Stimulated activated CD4-positive, alpha-beta T cell treated with anti-CD3 and anti-CD28 coated beads, TNF-alpha, amount 100 ng/mL, for 24 hours (primary cell): Measurements from ENCODE around the gene TMEM165.
A peak's percentile ranks its signal among the peaks of the same experiment; 100 is the strongest.
"Not testable (repeated sequence)": the region's sequence is repeated elsewhere in the genome, so short reads cannot be mapped to it uniquely, and the experiment has no call there.

ENCODE experiments used
- DNase-seq, 3 experiments: peaks; one replicate each; pipeline ENCODE4 v3.0.0-alpha.2; 2020; ENCODE audit warnings: low read depth in 3 of 3

TMEM165 gene

GRCh38 chr4:55395529-55396307, at the start of gene TMEM165:
TMEM165 (plus strand) TSS chr4:55395957; CDS start chr4:55396190, 233 bp downstream.
- DNase-seq: peak; percentile 81 to 90 (median 84)

GRCh38 chr4:55345980-55346850, 49.5 kb upstream of the TMEM165 start, which contains the start of gene SRD5A3:
SRD5A3 (plus strand) TSS chr4:55346242; CDS start chr4:55346337, 95 bp downstream.
- DNase-seq: peak; percentile 57 to 84 (median 73)

- DNase-seq: no peak
These were observed 48.9 kb upstream of the TMEM165 start for GRCh38 chr4:55346851-55347255.

- DNase-seq: no peak
These were observed 48.0 kb upstream of the TMEM165 start for GRCh38 chr4:55347610-55348228.

- DNase-seq: no peak
These were observed 47.3 kb upstream of the TMEM165 start for GRCh38 chr4:55348466-55348865.

- not testable (repeated sequence) for DNase-seq
These were observed 44.9 kb upstream of the TMEM165 start for GRCh38 chr4:55350870-55351269.

GRCh38 chr4:55351824-55352223, 43.9 kb upstream of the TMEM165 start:
- DNase-seq: no peak

- DNase-seq: no peak
These were observed 43.0 kb upstream of the TMEM165 start for GRCh38 chr4:55352726-55353125.

- DNase-seq: not testable (repeated sequence)
These were observed 42.5 kb upstream of the TMEM165 start for GRCh38 chr4:55353228-55353747.

GRCh38 chr4:55354648-55355047, 41.1 kb upstream of the TMEM165 start:
- no peak for DNase-seq

- DNase-seq: no peak
These were observed 40.2 kb upstream of the TMEM165 start for GRCh38 chr4:55355555-55355954.

GRCh38 chr4:55356991-55357461, 38.7 kb upstream of the TMEM165 start:
- DNase-seq: no peak

- no peak for DNase-seq
These were observed 37.5 kb upstream of the TMEM165 start for GRCh38 chr4:55358246-55358645.

GRCh38 chr4:55358668-55359067, 37.1 kb upstream of the TMEM165 start:
- DNase-seq: no peak

- DNase-seq: no peak
These were observed 36.3 kb upstream of the TMEM165 start for GRCh38 chr4:55359397-55359916.

GRCh38 chr4:55362938-55363337, 32.8 kb upstream of the TMEM165 start:
- DNase-seq: not testable (repeated sequence)

GRCh38 chr4:55363691-55364351, 31.9 kb upstream of the TMEM165 start:
- DNase-seq: no peak

GRCh38 chr4:55364691-55365344, 30.9 kb upstream of the TMEM165 start:
- no peak for DNase-seq

- DNase-seq: no peak
These were observed 30.4 kb upstream of the TMEM165 start for GRCh38 chr4:55365345-55365728.

GRCh38 chr4:55366621-55367020, 29.1 kb upstream of the TMEM165 start:
- no peak for DNase-seq
